ENCODE results near the gene RIMKLA. TPM values are rescaled to one million over a fixed set of nuclear protein-coding genes. Genes with fewer than 3 reads are reported as not detected.

Gene RIMKLA
- 0.10 TPM for total RNA-seq (ENCODE audit: unreplicated experiment)
- long read RNA-seq, result 0 reads

- Mint-ChIP-seq H3K27ac (ENCODE audit: unreplicated experiment) (no peak within 1 kb of the TSS), H3K9me3 (ENCODE audit: unreplicated experiment) (no peaks in the 10 kb centered on the region), H3K4me3 (ENCODE audit: unreplicated experiment) (peak within 1 kb of the TSS; percentile 87), H3K36me3 (ENCODE audit: low read depth, unreplicated experiment) (no peaks in the 10 kb centered on the region), H3K27me3 (ENCODE audit: unreplicated experiment) (peaks cover 7% of the 10 kb centered on the region), H3K4me1 (ENCODE audit: unreplicated experiment) (peaks cover 5% of the 10 kb centered on the region)
- DNase-seq (ENCODE audit: low spot score), result peak; percentile 40
- TF ChIP-seq CTCF (IDR thresholded peaks at IDR 0.05; ENCODE audit: unreplicated experiment), result no peak
Observed at GRCh38 chr1:42380586-42381279, at the start of gene RIMKLA. RIMKLA (plus strand) TSS chr1:42380792; CDS start chr1:42380935, 143 bp downstream.

- Mint-ChIP-seq H3K9me3 (ENCODE audit: unreplicated experiment) (no peaks in the 10 kb centered on the region), H3K36me3 (ENCODE audit: low read depth, unreplicated experiment) (no peaks in the 10 kb centered on the region), H3K4me3 (ENCODE audit: unreplicated experiment) (peak overlapping the region; percentile 99), H3K4me1 (ENCODE audit: unreplicated experiment) (peaks cover 48% of the 10 kb centered on the region), H3K27me3 (ENCODE audit: unreplicated experiment) (peaks cover 8% of the 10 kb centered on the region), H3K27ac (ENCODE audit: unreplicated experiment) (peak overlapping the region; percentile 0)
- TF ChIP-seq CTCF (IDR thresholded peaks at IDR 0.05; ENCODE audit: unreplicated experiment), result no peak
- DNase-seq (ENCODE audit: low spot score), result no peak
Observed at GRCh38 chr1:42332877-42333276, 47.7 kb upstream of the RIMKLA start.

GRCh38 chr1:42333662-42334239, 46.8 kb upstream of the RIMKLA start:
- peak overlapping the region; percentile 99 for H3K27ac Mint-ChIP-seq (ENCODE audit: unreplicated experiment)
- H3K36me3 Mint-ChIP-seq (ENCODE audit: low read depth, unreplicated experiment), result no peaks in the 10 kb centered on the region
- H3K9me3 Mint-ChIP-seq (ENCODE audit: unreplicated experiment), result no peaks in the 10 kb centered on the region
- no peak for TF ChIP-seq CTCF (IDR thresholded peaks at IDR 0.05; ENCODE audit: unreplicated experiment)
- peak overlapping the region; percentile 99 for H3K4me3 Mint-ChIP-seq (ENCODE audit: unreplicated experiment)
- H3K27me3 Mint-ChIP-seq (ENCODE audit: unreplicated experiment), result peaks cover 8% of the 10 kb centered on the region
- no peak for DNase-seq (ENCODE audit: low spot score)
- peaks cover 48% of the 10 kb centered on the region for H3K4me1 Mint-ChIP-seq (ENCODE audit: unreplicated experiment)

GRCh38 chr1:42334240-42335049, 46.1 kb upstream of the RIMKLA start:
- Mint-ChIP-seq H3K36me3 (ENCODE audit: low read depth, unreplicated experiment) (no peaks in the 10 kb centered on the region), H3K4me3 (ENCODE audit: unreplicated experiment) (peak overlapping the region; percentile 99), H3K4me1 (ENCODE audit: unreplicated experiment) (peaks cover 44% of the 10 kb centered on the region), H3K27me3 (ENCODE audit: unreplicated experiment) (peaks cover 7% of the 10 kb centered on the region), H3K27ac (ENCODE audit: unreplicated experiment) (peak overlapping the region; percentile 99), H3K9me3 (ENCODE audit: unreplicated experiment) (no peaks in the 10 kb centered on the region)
- peak; percentile 66 for DNase-seq (ENCODE audit: low spot score)
- no peak for TF ChIP-seq CTCF (IDR thresholded peaks at IDR 0.05; ENCODE audit: unreplicated experiment)

All from endothelial cell (in vitro differentiated cells).